ENCODE measurements around the gene FAM161A.
"Not testable (repeated sequence)": the region's sequence is repeated elsewhere in the genome, so short reads cannot be mapped to it uniquely, and the experiment has no call there.

Gene FAM161A

DNA sequence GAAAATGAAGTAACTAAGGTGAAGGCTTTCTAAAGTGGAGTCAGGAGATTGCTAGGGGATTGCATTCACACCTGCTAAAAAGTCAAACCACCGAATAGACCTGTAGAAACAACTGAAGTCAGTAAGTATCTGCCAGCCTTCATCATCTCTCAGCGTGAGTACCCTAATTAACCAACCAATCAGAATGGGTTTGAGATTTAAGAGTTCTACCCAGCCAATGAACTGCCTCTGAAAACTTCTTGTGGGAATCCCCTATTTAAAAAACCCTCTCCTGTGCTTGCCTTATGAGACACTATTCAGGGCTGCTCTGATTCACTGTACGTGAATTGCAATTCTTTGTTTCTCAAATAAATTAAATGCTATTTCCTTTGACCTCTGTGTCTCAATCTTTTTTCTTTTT, 3.4 kb upstream of the FAM161A start:
- Mint-ChIP-seq H3K9me3 (peaks cover 3% of the 10 kb centered on the region), H3K27me3 (no peaks in the 10 kb centered on the region), H3K4me1 (peaks cover 7% of the 10 kb centered on the region), H3K4me3 (no peak overlapping the region), H3K36me3 (peaks cover 5% of the 10 kb centered on the region), H3K27ac (no peak overlapping the region)
- ATAC-seq (ENCODE audit: low read depth) (no peak), DNase-seq (ENCODE audit: low spot score in 2 of 2) (no peak)

DNA sequence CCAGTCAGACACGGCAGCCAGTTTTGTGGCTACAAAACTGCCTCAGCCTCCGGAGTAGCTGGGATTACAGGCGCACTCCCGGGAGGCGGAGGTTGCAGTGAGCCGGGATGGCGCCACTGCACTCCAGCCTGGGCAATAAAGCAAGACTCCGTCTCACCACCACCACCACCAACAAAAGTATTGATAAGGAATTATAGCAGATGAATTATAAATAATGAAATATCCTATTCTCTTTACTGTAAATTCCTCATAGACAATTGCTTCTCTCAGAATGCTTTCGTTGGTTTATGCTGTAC, 1.4 kb upstream of the FAM161A start:
- H3K27ac Mint-ChIP-seq, result peak overlapping the region; percentile 95
- no peak for ATAC-seq (ENCODE audit: low read depth)

DNA sequence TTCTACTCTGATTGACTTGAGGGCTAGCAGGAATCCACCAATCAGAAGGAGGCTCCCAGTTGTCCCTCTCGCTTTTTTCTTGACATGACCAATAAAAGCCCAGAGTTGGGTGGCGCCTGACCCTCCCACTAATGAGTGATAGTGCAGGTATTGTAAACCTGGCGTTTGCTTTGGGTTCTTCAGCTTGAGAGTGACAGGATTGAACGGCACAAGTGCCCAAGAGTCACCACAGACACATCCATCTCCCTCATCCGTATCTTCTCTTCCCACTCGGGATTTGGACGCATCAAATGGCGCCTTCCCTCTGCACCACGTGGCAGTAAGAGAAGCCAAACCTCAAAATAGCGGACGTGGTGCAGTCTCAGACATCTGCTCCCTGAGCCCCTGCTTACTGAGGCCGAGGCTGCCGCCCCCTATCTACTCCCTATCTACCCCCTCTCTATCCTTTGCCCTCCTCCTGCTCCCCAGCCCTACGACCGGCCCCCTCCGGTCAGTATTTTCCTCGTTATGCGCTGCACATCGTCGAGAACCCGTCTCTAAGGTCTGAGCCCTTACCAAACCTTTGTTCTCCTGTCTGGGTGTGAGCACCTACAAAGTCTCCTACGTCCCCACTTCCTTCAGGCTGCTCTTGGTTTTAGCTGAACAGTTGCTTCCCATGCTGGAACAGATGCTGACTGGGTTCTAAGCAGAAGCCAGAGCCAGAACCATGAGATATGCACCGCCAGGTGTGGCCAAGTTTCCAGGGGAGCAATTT, 881 bp upstream of the FAM161A start:
- ATAC-seq (ENCODE audit: low read depth) (peak; percentile 86), DNase-seq (ENCODE audit: low spot score in 2 of 2) (peak in 1 of 2 donors; percentile 88)
- Mint-ChIP-seq H3K4me1 (peaks cover 7% of the 10 kb centered on the region), H3K36me3 (no peaks in the 10 kb centered on the region), H3K27me3 (no peaks in the 10 kb centered on the region), H3K27ac (peak overlapping the region; percentile 95), H3K9me3 (no peaks in the 10 kb centered on the region), H3K4me3 (peak overlapping the region; percentile 100)

More for the DNA sequence above, 1.4 kb upstream of the FAM161A start:
- peak overlapping the region; percentile 100 for H3K4me3 Mint-ChIP-seq
- no peak for DNase-seq (ENCODE audit: low spot score in 2 of 2)
- H3K9me3 Mint-ChIP-seq, result no peaks in the 10 kb centered on the region
- H3K36me3 Mint-ChIP-seq, result no peaks in the 10 kb centered on the region
- peaks cover 7% of the 10 kb centered on the region for H3K4me1 Mint-ChIP-seq
- no peaks in the 10 kb centered on the region for H3K27me3 Mint-ChIP-seq

DNA sequence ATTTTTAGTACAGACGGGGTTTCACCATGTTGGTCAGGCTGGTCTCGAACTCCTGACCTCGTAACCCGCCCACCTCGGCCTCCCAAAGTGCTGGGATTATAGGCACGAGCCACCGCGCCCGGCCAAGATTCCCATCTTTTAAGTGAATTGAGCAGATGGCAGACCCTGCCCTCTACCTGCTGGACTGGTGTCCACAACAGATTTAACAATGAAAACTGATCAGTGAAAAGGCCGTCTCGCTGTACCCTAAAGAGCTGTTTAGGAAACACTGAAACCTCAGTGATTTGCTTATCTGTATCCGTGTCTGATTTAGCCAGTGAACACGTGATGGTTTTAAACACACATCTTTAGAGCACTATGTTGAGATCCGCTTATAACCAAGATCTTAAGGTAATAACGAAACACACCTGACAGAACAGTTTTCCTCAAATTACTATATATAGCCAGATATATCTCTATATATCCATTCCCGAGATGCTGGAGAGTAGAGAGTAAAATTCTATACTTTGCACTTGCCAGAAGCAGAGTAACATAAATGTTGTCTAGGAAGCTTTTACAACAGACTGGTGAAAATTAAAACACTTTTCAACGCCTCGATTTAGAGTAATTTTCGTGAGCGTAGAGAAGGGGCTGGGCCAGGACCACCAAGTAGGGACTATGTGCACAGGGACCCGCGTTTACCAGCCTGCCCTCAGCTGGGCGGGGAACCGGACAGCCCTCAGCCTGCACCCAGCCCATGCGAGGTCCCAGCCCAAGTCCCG, 594 bp downstream of the FAM161A start:
- H3K27me3 Mint-ChIP-seq, result no peaks in the 10 kb centered on the region
- H3K9me3 Mint-ChIP-seq, result no peaks in the 10 kb centered on the region
- DNase-seq (ENCODE audit: low spot score in 2 of 2), result no peak
- H3K4me3 Mint-ChIP-seq, result peak overlapping the region; percentile 100
- peaks cover 7% of the 10 kb centered on the region for H3K4me1 Mint-ChIP-seq
- H3K36me3 Mint-ChIP-seq, result no peaks in the 10 kb centered on the region
- peak; percentile 31 for ATAC-seq (ENCODE audit: low read depth)
- H3K27ac Mint-ChIP-seq, result peak overlapping the region; percentile 95

DNA sequence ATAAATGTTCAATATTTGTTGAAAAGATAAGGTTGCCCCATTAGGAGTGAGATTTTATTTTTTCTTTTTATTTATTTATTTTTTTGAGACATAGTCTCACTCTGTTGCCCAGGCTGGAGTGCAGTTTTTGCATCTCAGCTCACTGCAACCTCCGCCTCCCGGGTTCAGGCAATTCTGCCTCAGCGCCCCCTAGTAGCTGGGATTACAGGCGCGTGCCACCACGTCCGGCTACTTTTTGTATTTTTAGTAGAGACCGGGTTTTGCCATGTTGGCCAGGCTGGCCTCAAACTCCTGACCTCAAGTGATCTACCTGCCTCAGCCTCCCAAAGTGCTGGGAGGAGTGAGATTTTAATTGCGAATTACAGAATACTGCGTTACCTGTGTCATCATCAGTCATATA, 2.6 kb downstream of the FAM161A start:
- not testable (repeated sequence) for H3K9me3 Mint-ChIP-seq; H3K4me3 Mint-ChIP-seq; ATAC-seq (ENCODE audit: low read depth); H3K27ac Mint-ChIP-seq; H3K27me3 Mint-ChIP-seq; H3K4me1 Mint-ChIP-seq; DNase-seq (ENCODE audit: low spot score in 2 of 2); H3K36me3 Mint-ChIP-seq

DNA sequence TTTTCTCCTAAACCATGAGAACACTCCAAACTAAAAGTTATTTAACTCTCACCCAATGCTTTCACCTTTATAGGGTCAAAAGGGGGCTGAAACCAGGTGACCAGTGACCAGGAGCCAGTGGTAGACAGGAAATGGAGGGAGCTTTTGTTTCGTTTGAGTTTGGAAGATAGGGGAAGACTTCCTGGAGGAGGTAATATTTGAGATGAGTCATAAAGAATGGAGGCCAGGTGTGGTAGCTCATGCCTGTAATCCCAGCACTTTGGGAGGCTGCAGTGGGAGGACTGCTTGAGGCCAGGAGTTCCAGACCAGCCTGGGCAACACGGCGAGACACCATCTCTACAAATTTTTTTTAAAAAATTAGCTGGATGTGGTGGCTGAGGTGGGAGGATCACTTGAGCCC, 8.5 kb downstream of the FAM161A start:
- no peak overlapping the region for H3K4me3 Mint-ChIP-seq
- H3K4me1 Mint-ChIP-seq, result no peaks in the 10 kb centered on the region
- DNase-seq (ENCODE audit: low spot score in 2 of 2) (no peak), ATAC-seq (ENCODE audit: low read depth) (no peak)
- no peak overlapping the region for H3K27ac Mint-ChIP-seq
- H3K27me3 Mint-ChIP-seq, result no peaks in the 10 kb centered on the region
- no peaks in the 10 kb centered on the region for H3K9me3 Mint-ChIP-seq
- H3K36me3 Mint-ChIP-seq, result peaks cover 2% of the 10 kb centered on the region

DNA sequence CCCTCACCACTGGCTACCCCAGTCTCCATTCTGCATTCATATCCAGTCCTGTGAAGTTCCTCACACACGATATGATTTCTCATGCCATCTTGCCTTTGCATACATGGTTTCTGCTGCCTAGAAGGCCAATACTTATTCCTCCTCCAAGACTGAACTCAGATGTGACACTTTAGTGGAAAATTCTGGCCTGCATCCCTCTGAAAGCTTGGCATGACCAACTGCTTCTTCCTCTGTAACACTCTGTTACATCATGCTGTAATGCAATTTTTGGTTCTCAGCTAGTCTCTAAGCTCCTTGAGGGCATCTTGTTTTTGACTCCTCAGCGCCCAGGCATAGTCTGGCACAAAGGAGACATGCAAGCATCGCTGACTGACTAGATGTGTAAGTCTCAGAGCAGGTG, 12.6 kb downstream of the FAM161A start:
- no peaks in the 10 kb centered on the region for H3K27me3 Mint-ChIP-seq

DNA sequence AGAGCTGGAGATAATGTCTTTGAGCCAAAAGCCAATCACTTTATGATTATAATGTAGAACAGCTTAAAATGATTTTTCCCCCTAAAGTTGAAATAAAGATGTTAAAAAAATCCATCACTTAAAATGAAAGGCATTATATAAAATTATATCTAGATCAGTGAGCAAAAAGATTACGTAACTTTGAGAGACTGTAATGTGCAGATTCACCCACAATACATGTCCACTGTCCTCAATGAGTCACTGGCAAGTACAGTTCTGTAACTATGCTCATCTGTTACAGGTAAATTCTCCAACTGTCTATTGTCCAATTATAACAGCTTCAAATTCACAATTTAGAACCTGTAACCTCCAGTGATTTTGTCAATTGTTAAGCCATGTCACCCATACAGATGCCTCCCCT, 19.0 kb downstream of the FAM161A start:
- DNase-seq (ENCODE audit: low spot score in 2 of 2), result no peak
- Mint-ChIP-seq H3K9me3 (peaks cover 2% of the 10 kb centered on the region), H3K27me3 (no peaks in the 10 kb centered on the region), H3K36me3 (peaks cover 7% of the 10 kb centered on the region), H3K27ac (no peak overlapping the region), H3K4me1 (no peaks in the 10 kb centered on the region), H3K4me3 (no peak overlapping the region)
- no peak for ATAC-seq (ENCODE audit: low read depth)

More for the DNA sequence above, 12.6 kb downstream of the FAM161A start:
- no peak overlapping the region for H3K4me3 Mint-ChIP-seq
- no peaks in the 10 kb centered on the region for H3K4me1 Mint-ChIP-seq
- DNase-seq (ENCODE audit: low spot score in 2 of 2) (no peak), ATAC-seq (ENCODE audit: low read depth) (no peak)
- no peak overlapping the region for H3K27ac Mint-ChIP-seq
- H3K36me3 Mint-ChIP-seq, result peaks cover 4% of the 10 kb centered on the region
- no peaks in the 10 kb centered on the region for H3K9me3 Mint-ChIP-seq

DNA sequence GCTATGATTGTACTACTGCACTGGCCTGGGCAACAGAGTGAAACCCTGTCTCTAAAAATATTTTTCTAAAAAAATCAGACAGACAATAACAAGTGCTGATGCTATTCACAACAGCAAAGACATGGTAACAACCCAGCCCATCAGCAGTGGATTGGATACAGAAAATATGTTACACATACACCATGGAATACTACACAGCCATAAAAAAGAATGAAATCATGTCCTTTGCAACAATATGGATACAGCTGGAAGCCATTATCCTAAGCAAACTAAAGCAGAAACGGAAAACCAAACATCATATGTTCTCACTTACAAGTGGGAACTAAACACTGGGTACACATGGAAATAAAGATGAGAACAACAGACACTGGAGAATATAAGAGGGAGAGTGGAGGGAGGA, 19.9 kb downstream of the FAM161A start:
- H3K36me3 Mint-ChIP-seq, result peaks cover 7% of the 10 kb centered on the region
- ATAC-seq (ENCODE audit: low read depth) (no peak), DNase-seq (ENCODE audit: low spot score in 2 of 2) (no peak)
- peaks cover 2% of the 10 kb centered on the region for H3K9me3 Mint-ChIP-seq
- no peaks in the 10 kb centered on the region for H3K4me1 Mint-ChIP-seq
- no peak overlapping the region for H3K4me3 Mint-ChIP-seq
- no peak overlapping the region for H3K27ac Mint-ChIP-seq
- no peaks in the 10 kb centered on the region for H3K27me3 Mint-ChIP-seq

DNA sequence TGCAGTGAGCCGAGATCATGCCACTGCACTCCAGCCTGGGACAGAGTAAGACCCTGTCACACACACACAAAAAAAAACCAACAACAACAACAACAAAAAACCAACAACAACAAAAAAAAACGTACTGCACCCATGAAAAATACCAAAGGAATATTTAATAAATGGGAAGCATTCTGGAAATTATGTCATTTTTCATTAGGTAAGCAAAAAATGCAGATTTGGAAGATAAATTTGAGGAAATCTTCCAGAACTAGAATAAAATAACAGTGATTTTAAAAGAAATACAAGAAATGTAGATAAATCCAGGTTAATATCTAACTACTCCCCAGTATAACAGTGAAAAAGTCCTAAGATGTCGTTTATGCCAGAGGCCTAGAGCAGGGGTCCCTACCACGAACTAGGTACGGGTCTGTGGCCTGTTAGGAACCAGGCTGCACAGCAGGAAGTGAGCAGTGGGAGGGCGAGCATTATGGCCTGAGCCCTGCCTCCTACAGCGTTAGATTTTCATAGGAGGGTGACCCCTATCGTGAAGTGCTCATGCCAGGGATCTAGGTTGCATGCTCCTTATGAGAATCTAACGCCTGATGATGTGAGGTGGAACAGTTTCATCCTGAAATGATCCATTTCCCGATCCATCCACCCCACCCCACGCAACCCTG, 21.5 kb downstream of the FAM161A start:
- peaks cover 2% of the 10 kb centered on the region for H3K9me3 Mint-ChIP-seq
- peaks cover 7% of the 10 kb centered on the region for H3K36me3 Mint-ChIP-seq
- H3K4me1 Mint-ChIP-seq, result no peaks in the 10 kb centered on the region
- DNase-seq (ENCODE audit: low spot score in 2 of 2), result no peak
- no peak overlapping the region for H3K27ac Mint-ChIP-seq
- ATAC-seq (ENCODE audit: low read depth), result no peak
- H3K27me3 Mint-ChIP-seq, result no peaks in the 10 kb centered on the region
- H3K4me3 Mint-ChIP-seq, result no peak overlapping the region

DNA sequence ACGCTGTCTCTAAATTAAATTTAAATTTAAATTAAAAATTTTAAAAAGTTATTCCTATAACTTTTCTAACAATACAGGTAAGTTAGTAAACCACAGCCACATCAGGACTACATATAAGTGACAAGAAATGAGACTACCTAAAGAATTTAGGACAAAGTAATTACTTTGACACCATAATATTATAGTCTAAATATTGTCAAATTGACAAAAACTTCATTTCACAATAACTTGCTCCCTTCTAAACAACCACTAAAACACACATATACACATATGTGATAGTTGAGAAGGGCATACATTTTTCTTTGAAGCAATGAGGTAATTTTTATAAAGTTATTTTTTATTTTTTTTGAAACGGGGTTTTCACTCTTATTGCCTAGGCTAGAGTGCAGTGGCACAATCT, 31.6 kb downstream of the FAM161A start:
- DNase-seq (ENCODE audit: low spot score in 2 of 2) (no peak), ATAC-seq (ENCODE audit: low read depth) (no peak)
- no peaks in the 10 kb centered on the region for H3K36me3 Mint-ChIP-seq
- no peaks in the 10 kb centered on the region for H3K27me3 Mint-ChIP-seq
- no peaks in the 10 kb centered on the region for H3K9me3 Mint-ChIP-seq
- H3K4me1 Mint-ChIP-seq, result no peaks in the 10 kb centered on the region
- no peak overlapping the region for H3K4me3 Mint-ChIP-seq
- no peak overlapping the region for H3K27ac Mint-ChIP-seq

DNA sequence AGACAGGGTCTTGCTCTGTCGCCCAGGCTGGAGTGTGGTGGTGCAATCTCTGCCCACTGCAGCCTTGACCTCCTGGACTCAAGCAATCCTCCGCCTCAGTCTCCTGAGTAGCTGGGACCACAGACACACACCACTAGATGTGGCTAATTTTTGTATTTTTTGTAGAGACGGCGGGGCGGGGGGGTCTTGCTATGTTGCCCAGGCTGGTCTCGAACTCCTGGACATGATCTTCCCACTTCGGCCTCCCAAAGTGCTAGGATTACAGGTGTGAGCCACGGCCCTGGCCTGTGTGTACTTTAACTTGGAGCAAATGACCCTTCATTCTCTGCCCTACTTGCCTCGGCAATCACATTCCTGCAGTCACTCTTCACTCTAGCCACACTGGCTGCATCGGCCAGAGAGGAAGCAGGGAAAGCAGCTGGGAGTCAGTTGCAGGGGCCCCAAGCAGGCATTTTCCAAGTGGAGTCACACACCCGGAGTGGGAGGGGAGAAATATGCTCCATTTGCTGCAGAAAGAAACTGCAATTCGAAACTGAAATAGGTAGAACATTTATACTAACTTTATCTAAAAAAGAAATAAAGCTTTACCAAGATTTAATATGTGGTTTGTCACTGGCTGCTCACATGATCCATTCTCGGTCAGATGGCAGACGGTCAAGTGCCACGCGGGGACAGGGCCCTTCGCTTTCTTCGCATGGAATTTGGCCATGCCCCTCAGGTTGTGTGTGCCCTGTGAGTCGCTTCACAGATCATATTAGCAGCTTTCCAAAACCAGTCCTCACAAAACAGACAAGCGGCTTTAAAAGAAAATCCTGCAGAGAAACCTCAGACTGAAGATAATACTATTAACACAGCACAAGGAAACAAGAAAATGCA, 37.1 kb downstream of the FAM161A start:
- no peaks in the 10 kb centered on the region for H3K36me3 Mint-ChIP-seq
- H3K4me1 Mint-ChIP-seq, result no peaks in the 10 kb centered on the region
- ATAC-seq (ENCODE audit: low read depth), result no peak
- no peak for DNase-seq (ENCODE audit: low spot score in 2 of 2)
- no peak overlapping the region for H3K27ac Mint-ChIP-seq
- H3K9me3 Mint-ChIP-seq, result no peaks in the 10 kb centered on the region
- H3K27me3 Mint-ChIP-seq, result peaks cover 3% of the 10 kb centered on the region
- H3K4me3 Mint-ChIP-seq, result no peak overlapping the region

DNA sequence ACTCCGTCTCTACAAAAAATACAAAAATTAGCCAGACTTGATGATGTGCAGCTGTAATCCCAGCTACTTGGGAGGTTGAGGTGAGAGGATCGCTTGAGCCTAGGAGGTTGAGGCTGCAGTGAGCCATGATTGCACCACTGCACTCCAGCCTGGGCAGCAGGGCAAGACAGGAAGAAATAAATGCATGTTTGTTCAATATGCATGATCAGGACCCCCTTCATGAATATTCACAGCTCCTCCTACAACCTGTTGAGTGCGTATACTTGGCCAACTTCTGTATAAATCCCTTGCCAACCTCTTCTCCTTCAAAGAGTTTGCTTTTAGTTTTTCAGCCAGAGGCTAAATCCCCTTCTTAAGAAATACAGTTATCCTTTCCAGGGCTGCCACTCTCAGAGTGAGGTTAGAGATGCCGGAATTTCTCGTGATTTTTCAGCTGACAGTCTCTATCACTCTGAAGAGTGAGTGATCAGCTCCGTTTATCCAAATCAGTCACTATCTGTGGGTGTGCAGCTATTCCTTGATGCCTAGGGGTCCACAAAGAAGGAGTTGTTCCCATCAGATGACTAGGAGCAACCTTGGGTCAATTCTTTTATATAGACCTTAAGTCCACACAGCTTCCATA, 39.2 kb downstream of the FAM161A start:
- H3K4me1 Mint-ChIP-seq, result peaks cover 3% of the 10 kb centered on the region
- no peak for ATAC-seq (ENCODE audit: low read depth)

More for the DNA sequence above, 39.2 kb downstream of the FAM161A start:
- H3K9me3 Mint-ChIP-seq, result no peaks in the 10 kb centered on the region
- no peak overlapping the region for H3K4me3 Mint-ChIP-seq
- peaks cover 3% of the 10 kb centered on the region for H3K27me3 Mint-ChIP-seq
- H3K27ac Mint-ChIP-seq, result no peak overlapping the region
- DNase-seq (ENCODE audit: low spot score in 2 of 2), result no peak
- no peaks in the 10 kb centered on the region for H3K36me3 Mint-ChIP-seq

Data from memory B cell (primary cell).